GM12864 (cell line): ENCODE results near the gene ATRIP.
"Not testable (repeated sequence)": the region's sequence is repeated elsewhere in the genome, so short reads cannot be mapped to it uniquely, and the experiment has no call there.

Experiments
- DNase-seq: peaks from one replicate; pipeline ENCODE4 v3.0.0-alpha.2; 2011; ENCODE audit warnings: low read depth
- H3K4me3 ChIP-seq: 2 replicates; pipeline ENCODE4 v1.5.1; 2011; ENCODE audit warnings: mild to moderate bottlenecking, low read depth, low read length, control low read depth
- CTCF ChIP-seq: IDR thresholded peaks from 2 replicates; pipeline ENCODE4 v1.5.1; 2011; ENCODE audit warnings: low read depth, mild to moderate bottlenecking, moderate library complexity, low read length, control low read depth, inconsistent platforms; ENCODE audit errors: missing control alignments

ATRIP gene

GRCh38 chr3:48477959-48478520 is 31.5 kb downstream of the ATRIP start:
- TF ChIP-seq CTCF: no peak
- H3K4me3 ChIP-seq: no peak overlapping the region
- DNase-seq: no peak

- no peak overlapping the region for H3K4me3 ChIP-seq
- no peak for DNase-seq
- no peak for TF ChIP-seq CTCF
These were observed 32.4 kb downstream of the ATRIP start for GRCh38 chr3:48478626-48479555.

GRCh38 chr3:48480891-48481290 is 34.4 kb downstream of the ATRIP start:
- not testable (repeated sequence) for DNase-seq, H3K4me3 ChIP-seq

- DNase-seq, H3K4me3 ChIP-seq: not testable (repeated sequence)
These were observed 36.3 kb downstream of the ATRIP start for GRCh38 chr3:48482822-48483221.

GRCh38 chr3:48486952-48487351 is 40.4 kb downstream of the ATRIP start:
- no peak overlapping the region for H3K4me3 ChIP-seq
- DNase-seq: no peak
- TF ChIP-seq CTCF: no peak

GRCh38 chr3:48492461-48493202 is 46.1 kb downstream of the ATRIP start:
- DNase-seq: no peak
- no peak overlapping the region for H3K4me3 ChIP-seq
- no peak for TF ChIP-seq CTCF

GRCh38 chr3:48493203-48493501 is 46.6 kb downstream of the ATRIP start:
- no peak overlapping the region for H3K4me3 ChIP-seq
- no peak for DNase-seq
- TF ChIP-seq CTCF: no peak
